Measurements from ENCODE around the gene FCER2.

Gene FCER2

DNA sequence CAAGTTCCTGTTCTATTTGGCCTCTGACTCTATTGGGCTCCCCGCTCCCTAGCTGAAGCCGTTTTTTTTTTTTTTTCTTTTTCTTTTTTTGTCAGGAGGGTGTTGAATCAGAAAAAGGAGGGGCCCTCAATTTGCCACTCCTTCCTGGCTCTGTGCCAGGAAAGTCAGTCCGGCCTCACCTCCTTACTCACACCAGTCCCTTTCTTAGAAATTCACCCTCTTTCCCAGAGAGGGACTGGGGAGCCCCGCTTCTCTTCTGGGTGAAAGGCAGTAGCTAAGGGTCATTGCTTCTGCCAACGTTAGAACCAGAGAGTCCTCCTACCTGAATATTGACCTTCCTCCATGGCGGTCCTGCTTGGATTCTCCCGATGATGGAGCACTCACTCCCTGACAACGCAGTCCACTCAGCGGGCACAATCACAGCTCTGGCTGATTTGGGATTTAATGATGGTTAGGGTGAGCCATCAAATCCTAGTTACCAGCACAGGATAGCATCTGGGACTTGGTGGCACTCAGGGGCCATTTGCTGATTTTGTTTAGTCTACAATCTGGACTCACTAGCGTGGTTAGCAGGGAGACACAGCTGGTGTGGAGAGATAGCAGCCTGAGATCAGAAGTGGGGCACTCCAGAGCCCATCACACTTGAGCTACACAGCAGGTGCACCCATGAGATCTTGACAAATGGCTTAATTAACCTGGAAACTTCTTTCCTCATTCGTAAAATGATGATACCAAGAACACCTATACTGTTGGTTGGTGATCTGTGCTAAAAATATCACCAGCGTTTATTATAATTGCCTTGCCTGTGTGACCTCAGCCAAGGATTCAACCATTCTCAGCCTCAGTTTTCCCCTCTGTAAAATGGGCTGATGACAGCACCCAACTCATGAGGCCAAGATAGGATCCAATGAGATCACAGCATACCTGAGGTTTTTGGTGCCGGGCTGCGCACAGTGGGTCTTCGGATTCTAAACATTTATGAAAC, 2.2 kb downstream of the FCER2 start:
- no peak for DNase-seq

DNA sequence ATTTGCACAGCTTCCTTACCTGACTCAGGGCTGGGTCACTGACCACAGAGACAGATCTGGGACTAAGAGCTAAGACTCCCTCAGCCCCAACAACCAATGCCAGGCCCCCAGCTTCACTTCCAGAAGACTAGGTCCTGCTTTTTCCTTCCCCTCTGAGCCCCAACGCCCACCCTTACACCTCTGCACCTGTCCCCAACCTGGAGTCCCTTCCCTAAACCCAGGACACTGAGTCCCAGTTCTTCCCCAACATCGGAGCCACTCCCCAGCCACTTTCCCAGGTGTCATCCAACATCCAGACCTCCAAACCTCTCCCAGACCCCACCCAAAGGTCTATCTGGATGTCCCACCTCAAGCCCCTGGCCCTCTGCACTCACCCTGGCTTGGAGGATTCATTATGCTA, 2.9 kb downstream of the FCER2 start:
- DNase-seq: no peak

DNA sequence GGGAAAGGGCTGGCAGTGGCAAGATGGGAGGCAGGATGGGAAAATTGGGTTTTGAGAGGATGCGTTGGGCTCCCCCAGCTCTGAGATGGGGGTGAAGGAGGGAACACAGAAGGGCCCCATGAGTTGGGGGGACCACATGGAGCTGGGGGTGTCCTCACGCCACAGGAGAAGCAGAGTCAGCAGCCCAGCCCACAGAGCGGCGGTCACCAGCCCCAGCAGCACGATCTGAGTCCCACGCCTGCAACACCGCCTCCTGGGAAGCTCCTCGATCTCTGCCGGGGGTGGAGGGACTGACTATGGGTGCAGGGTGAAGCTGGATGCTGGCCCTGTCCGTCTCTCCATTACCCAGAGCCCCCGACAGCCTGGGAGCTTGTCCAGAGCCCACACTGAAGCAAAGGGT, 3.3 kb downstream of the FCER2 start:
- no peak for DNase-seq

DNA sequence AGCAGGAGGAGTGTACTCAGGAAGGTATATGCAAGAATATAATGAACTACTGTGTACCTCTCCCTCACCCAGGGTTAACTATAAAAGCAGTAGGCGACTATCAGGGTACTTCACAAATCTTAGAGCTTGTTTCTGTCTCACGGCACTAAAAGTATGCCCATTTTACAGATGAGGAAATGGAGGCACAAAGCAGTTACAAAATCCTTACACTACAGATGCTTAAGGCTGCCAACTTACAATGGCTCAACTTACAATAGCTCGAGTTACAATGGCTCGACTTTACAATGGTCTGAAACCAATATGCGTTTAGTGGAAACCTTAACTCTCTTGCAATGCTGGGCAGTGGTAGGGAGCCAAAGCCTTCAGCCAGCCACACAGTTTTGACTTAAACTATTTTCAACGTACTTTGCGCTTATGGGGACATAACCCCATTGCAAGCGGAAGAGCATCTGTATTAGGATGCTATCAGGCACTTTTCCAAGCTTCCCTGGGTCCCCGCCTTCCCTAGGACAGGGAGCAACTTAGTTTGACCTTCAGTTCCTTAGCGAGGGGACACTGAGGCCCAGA, 4.1 kb downstream of the FCER2 start:
- no peak for DNase-seq

DNA sequence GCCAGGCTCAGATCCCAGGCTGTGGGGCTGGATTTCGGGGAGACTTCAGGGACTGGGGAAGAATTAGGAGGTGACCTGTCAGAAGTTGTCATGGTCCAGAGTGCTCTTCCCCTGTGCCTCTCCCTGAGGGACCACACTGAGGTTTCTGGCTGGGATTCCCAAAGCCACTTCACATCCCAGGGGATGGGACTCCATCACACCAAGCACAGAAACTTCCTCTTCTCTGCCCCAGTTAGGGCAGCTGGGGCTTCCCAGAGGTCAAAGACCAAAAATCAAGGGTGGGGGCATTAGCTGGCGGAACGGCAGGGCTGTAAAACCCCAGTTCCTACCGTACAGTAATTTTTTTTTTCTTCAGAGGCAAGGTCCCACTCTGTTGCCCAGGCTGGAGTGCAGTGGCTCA, 7.4 kb downstream of the FCER2 start:
- no peak for DNase-seq

DNA sequence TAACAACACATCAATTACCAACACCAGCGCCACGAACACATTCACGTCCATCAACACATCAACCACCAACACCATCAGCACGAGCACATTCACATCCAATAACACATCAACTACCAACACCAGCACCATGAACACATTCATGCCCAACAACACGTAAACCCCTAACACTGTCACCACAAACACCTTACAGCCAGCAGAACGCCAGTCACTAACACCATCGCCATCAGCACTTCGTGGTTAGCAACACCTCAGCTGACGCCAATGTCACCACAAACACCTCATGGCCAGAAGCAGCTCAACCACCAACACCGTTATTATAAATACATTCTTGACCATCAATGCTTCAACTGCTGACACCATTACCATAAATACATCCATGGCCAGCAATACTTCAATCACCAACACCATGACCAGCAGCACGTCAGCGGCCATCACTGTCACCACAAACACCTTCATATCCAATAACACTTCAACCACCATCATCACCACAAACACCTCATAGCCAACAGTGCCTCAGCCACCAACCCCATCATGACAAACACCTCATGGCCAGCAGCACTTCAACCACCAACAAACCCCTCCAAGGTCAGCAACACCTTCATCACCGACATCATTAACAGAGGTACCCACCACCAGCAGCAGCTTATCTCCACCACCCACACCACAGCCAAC, 9.4 kb downstream of the FCER2 start:
- DNase-seq: no peak

DNA sequence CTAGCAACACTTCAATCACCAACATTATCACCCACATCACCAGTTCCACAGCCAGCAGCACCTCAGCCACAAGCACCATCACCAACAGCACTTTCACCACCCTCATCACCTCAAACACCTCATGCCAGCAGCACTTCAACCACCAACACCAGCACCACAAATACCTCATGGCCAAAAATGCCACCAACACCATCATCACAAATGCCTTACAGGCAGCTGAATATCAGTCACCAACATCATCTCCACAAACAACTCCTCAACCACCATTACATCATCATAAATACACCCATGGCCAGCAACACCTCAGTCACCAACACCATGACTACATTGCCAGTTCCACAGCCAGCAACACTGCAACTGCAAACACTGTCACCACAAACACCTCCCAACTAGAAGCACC, 10.4 kb downstream of the FCER2 start:
- DNase-seq: no peak

DNA sequence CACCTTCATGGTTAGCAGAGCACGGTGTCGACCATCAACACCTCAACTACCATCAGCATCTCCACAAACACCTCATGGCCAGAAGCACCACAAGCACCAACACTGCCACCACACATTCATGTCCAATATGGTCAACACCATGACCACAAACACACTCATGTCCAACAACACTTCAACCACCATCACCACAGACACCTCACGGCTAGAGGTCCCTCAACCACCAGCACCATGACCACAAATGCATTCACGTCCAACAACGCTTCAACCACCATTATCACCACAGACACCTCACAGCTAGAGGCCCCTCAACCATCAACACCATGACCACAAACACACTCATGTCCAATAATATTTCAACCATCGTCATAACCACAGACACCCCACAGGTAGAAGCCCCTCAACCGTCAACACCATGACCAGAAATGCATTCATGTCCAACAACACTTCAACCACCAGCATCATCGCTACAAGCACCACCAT, 11.1 kb downstream of the FCER2 start:
- DNase-seq: no peak

DNA sequence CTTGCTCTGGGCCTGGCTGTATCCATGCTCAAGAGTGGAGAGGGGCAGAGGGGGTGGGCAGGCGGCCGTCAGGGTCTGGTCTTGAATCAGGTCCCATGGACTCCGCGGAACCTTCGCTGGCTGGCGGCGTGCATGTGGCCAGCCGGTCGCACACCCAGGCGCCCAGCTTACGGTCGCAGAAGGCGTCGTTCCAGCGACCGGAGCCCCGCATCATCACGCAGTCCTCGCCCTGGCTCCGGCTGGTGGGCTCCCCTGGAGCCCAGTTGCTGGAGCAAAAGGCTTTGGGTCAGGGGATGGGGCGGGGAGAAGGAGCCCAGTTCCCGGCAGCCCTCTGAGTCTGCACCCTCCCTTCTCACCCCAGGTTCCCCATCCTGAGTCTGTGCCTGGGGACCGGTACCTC, 12.8 kb downstream of the FCER2 start:
- no peak for DNase-seq

DNA sequence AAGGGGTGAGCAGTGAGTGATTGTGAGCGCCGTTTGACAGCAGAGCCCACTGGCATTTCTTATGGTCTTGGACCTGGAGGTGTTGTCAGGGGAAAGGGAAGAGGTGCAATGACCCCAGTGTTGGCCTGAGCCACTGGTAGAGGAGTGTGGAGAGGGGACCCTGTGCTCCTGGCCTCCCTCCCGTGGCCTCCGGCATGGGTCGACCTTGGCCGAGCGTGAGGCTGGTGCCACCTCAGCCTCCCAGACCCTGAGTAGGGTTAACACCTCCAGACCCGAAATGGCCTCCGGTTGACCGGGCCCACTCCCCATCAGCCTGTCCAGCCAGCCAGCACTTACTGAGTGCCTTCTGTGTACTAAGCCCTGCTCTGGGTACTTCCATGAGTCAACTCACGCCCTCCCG, 14.8 kb downstream of the FCER2 start:
- DNase-seq: no peak

DNA sequence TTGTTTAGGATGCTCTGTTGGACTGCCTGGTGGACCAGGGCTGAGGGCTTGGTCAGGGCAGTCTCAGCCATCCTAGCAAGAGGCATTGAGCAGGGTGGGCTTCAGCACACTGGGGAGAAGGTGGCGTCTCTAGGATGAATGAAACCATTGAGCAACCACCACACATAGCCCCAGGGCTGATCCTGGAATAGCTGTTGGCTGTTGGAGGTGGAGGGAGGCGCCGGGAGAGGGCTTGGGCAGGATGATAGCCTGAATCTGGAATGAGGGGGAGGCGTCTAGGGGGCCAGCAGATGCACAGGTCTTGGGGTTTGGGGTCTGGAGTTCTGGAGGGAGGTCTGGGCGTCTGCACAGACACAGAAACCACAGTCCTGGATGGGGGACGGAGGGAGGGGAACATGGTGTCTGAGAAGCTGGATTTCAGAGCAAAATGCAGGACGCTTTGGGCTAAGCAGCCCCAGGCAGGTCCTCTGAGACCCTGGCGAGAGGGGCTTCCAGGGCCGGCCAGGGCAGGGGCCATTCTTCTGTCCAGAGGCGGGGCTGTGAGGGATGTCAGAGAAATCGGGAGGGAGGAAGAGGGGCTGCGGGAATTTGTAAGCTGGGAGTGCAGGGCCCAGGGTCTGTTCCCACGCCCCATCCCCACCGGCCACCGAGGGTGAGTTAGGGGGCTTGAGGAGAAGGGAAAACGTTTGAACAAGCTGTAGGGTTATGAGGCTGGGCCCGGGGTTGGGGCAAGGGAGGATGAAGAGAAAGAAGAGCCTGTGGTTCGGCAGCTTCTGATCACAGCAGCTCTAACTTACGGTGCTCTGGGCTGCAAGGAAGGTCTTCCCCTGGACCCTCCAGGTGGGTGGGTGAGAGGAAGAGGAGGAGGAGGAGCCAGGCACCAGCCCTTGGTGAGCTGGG, 16.1 kb downstream of the FCER2 start:
- DNase-seq: no peak

DNA sequence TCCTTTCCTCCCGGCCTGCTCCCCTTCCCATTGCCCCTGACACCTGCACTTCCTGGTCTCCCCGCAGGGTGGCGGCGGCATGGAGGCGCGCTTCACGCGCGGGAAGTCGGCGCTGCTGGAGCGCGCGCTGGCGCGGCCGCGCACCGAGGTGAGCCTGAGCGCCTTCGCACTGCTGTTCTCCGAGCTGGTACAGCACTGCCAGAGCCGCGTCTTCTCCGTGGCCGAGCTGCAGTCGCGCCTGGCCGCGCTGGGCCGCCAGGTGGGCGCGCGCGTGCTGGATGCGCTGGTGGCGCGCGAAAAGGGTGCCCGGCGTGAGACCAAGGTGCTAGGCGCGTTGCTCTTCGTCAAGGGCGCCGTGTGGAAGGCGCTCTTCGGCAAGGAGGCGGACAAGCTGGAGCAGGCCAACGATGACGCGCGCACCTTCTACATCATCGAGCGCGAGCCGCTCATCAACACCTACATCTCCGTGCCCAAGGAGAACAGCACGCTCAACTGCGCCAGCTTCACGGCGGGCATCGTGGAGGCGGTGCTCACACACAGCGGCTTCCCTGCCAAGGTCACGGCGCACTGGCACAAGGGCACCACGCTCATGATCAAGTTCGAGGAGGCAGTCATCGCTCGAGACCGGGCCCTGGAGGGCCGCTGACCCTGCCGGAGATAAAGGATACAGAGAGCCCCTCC, 19.6 kb downstream of the FCER2 start:
- no peak for DNase-seq

DNA sequence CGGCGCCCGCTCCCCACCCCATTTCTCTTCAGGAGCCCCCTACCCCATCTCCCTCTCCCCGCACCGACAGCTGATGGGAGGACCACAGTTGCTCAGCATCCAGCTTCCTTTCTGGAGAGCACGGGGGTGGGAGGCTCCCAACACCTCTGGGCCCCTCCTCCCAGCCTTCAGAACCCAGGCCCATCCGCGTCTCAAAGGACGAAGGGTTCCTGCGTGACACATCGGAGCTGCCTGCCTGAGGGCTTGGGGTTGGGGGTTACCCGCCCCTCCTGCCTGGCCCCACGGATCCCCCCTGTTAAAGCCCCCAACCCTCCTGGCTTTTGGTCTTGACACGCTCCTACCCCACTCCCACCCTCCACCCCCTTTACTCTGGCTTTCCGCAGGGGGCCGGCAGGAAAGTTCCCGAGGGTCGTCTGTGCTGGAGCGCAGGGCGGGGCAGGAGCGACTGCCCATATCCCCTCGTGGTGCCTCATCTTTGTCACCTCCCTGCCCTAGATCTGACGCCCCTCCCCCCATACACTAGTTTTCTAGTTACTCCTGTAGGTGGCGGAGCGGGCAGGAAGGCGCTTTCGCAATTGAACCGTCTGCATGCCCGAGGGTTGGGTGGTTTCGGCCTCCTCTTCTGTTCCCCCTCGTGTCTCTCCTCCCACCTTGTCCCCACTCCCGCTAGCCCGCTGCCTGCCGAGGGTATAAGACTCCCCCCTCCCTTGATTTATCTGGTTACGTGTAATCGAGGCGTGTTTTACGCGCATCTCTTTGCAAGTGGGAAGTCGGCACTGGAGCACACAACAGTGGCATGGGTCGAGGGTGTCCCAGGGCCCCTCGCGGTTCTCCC, 20.4 kb downstream of the FCER2 start:
- DNase-seq: peak; percentile 43 to 73 (median 64)

DNA sequence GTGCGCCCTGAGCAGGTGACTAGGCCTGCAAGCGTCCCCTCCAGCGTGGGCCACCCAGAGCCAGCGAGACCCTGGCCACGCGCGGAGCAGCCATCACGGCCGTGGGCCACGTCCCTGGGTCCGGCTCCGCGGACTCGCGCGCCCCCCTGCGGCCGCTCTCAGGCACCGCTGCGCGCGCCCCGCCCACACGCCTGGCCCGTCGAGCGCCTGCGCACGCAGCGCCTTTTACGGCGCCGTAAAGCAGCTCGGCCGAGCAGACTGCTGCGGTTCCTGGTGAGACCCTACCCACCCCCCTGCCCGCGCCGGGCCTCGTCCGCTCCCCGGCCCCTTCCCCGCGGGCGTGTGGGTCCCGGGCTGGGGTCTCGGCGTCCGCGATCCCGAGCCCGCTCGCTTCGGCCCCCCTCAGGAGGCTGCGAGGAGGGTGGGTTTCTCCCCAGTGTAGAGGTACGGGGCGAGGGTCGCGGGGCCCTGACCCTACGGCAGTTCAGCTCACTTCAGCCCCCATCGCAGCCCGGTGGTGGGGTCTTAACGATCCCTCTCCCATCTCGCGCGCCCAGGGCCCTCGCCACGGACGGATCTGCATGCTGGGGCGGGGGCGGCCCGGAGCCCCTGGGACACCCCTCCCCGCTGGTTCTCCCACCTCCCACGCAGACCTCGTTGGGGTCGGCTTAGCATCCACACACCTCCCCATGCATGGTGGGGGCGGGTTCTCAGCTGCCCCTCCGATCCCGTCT, 21.2 kb downstream of the FCER2 start, which contains the start of gene TRAPPC5:
Gene TRAPPC5, plus strand, starts transcription at position 228 of the 734 bp plus-strand sequence. CDS start 1,421 bp downstream, outside the sequence.
- peak; percentile 66 to 88 (median 72) for DNase-seq

DNA sequence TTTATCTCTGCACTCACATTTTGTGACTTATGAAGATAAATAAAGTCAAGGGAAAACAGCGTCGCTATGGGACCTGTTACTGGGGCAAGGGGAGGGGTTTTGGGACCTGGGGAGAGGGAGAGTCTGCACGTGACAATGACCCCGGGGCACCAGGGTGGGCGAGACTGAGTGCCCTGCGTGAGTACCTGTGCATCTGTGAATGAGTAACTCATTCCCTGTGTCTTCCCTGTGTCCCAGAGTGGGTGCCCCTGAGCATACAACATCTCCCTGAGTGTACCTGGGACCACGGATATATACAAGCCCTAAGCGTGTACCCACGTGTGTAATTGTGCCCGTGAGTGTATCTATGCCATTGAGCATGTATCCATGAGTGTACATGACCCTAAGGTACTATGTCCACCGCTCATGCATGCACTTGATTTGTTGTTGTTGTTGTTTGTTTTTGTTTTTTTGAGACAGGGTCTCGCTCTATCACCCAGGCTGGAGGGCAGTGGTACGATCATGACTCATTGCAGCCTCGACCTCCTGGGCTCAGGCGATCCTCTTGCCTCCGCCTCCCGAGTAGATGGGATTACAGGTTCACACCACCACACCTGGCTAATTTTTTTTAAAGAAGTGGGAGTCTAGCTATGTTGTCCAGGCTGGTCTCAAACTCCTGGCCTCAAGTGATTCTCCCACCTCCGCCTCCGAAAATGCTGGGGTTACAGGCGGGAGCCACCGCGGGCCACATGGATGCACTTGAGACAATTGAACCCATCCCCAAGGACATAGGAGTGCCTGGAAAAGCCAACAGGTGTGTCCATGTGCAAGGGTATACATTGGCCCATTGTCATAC, 21.9 kb downstream of the FCER2 start:
- no peak for DNase-seq

DNA sequence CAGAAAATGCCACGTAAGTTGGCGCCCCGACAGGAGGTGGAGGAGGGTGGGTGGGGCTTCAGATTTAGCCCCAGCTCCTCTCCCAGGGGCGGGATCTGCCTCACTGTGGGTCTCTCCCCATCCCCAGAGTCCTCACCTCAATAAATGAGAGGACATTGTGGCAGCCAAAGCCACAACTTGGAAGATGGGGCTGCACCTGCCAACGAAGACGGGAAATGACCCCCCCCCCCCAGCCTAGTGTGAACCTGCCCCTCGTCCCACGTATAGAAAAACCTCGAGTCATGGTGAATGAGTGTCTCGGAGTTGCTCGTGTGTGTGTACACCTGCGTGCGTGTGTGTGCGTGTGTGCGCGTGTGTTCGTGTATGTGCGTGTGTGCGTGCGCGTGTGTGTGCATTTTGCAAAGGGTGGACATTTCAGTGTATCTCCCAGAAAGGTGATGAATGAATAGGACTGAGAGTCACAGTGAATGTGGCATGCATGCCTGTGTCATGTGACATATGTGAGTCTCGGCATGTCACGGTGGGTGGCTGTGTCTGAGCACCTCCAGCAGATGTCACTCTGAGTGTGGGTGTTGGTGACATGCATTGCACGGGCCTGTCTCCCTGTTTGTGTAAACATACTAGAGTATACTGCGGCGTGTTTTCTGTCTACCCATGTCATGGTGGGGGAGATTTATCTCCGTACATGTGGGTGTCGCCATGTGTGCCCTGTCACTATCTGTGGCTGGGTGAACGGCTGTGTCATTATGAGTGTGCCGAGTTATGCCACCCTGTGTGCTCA, 22.8 kb downstream of the FCER2 start:
- DNase-seq: peak; percentile 26 to 53 (median 38)

DNA sequence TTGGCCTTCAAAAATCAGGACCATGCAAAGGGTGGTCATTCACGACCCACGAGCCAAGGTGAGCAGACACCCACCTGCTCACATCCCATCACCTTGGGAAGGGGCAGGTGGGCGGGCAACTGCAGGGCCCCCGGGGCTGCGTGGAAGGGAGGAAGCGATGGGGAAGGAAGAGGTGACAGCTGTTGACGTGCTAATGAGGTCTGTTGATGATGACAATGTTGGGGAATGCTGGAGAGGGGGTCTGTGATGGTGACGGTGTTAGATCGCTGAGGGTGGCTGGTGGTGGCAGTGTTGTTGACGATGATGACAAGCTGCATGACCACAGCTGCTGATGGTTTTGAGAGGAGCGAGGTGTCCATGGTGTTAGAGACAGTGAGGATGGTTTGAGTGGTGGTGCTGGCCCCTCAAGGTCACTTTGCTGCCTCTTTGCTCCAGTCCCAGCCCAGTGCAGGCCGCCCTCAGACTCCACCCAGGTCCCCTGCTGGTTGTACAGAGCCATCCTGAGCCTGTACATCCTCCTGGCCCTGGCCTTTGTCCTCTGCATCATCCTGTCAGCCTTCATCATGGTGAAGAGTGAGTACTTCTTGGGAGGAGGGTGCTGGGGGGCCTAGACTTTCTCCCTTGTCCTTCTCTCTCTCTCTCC, 24.1 kb downstream of the FCER2 start:
- DNase-seq: no peak

DNA sequence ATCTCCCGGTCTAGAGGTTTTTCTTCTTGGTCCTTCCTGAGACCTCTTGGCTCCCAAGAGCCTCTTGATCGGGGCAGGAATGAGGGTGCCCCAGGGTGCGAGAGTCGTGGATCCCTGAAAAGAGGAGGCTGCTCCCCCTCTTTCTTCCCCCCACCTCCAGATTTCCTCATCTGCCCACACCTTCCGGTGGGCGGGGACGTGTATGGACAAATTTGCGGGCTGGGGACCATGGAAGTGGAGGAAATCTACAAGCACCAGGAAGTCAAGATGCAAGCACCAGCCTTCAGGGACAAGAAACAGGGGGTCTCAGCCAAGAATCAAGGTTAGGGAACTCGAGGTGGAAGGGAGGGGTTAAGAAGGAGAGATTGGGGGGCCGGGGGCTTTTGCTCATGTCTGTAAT, 25.1 kb downstream of the FCER2 start, which contains the start of gene MCEMP1:
Gene MCEMP1, plus strand, starts transcription at position 237 of the 400 bp plus-strand sequence. Its CDS starts 31 bp downstream, at position 268.
- DNase-seq: no peak
